ENCODE results near the gene MED27.

MED27 gene

GRCh38 chr9:131845305-131846298 lies 234.1 kb downstream of the MED27 start:
- no peak for DNase-seq

- DNase-seq = no peak
Measured at GRCh38 chr9:131844745-131845118, 234.9 kb downstream of the MED27 start.

GRCh38 chr9:131843989-131844744 lies 235.5 kb downstream of the MED27 start:
- no peak for DNase-seq

GRCh38 chr9:131841765-131842318 lies 237.8 kb downstream of the MED27 start:
- DNase-seq = no peak

GRCh38 chr9:131840751-131841702 lies 238.6 kb downstream of the MED27 start:
- DNase-seq = no peak

GRCh38 chr9:131840220-131840619 lies 239.4 kb downstream of the MED27 start:
- no peak for DNase-seq

GRCh38 chr9:131839281-131840084 lies 240.2 kb downstream of the MED27 start:
- no peak for DNase-seq

GRCh38 chr9:131838530-131839280 lies 241.0 kb downstream of the MED27 start:
- DNase-seq = no peak

- no peak for DNase-seq
Measured at GRCh38 chr9:131837836-131838235, 241.8 kb downstream of the MED27 start.

- no peak for DNase-seq
Measured at GRCh38 chr9:131837316-131837715, 242.4 kb downstream of the MED27 start.

- no peak for DNase-seq
Measured at GRCh38 chr9:131836607-131837315, 242.9 kb downstream of the MED27 start.

GRCh38 chr9:131836021-131836420 lies 243.6 kb downstream of the MED27 start:
- no peak for DNase-seq

GRCh38 chr9:131835151-131835910 lies 244.3 kb downstream of the MED27 start:
- no peak for DNase-seq

- DNase-seq = no peak
Measured at GRCh38 chr9:131834721-131835120, 244.9 kb downstream of the MED27 start.

GRCh38 chr9:131833906-131834305 lies 245.8 kb downstream of the MED27 start:
- DNase-seq = no peak

GRCh38 chr9:131833083-131833482 lies 246.6 kb downstream of the MED27 start:
- DNase-seq = no peak

GRCh38 chr9:131831380-131832165 lies 248.1 kb downstream of the MED27 start:
- DNase-seq = no peak

- DNase-seq = no peak
Measured at GRCh38 chr9:131827821-131828369, 251.8 kb downstream of the MED27 start.

All from inflammatory macrophage treated with lipopolysaccharide for 1 hour (primary cell).